GM23338 (cell line): ENCODE results near the gene ICAM2.

Source experiments
- EZH2 ChIP-seq: fragments of 200-600 bp; sonication (generic); IDR thresholded peaks from one replicate; pipeline ENCODE4 v1.8.0; 2017; ENCODE audit warnings: antibody characterized with exemption, mild to moderate bottlenecking, low read depth; ENCODE audit not compliant: unreplicated experiment
- TF ChIP-seq, protein P1 (sequence below), 2 experiments: fragments of 200-600 bp in 1 of 2; sonication (generic) in 1 of 2; conservative IDR thresholded peaks; 2 replicates each; pipeline versions ENCODE4 v1.5.1 to v1.6.1; 2016 to 2017; ENCODE audit warnings: antibody characterized with exemption in 2 of 2, low read depth in 2 of 2, mild to moderate bottlenecking in 2 of 2, moderate library complexity in 1 of 2
- TF ChIP-seq, protein P2 (sequence below): IDR thresholded peaks from one replicate; pipeline ENCODE4 v1.6.1; 2018; ENCODE audit warnings: antibody characterized with exemption; ENCODE audit not compliant: unreplicated experiment

DNA sequence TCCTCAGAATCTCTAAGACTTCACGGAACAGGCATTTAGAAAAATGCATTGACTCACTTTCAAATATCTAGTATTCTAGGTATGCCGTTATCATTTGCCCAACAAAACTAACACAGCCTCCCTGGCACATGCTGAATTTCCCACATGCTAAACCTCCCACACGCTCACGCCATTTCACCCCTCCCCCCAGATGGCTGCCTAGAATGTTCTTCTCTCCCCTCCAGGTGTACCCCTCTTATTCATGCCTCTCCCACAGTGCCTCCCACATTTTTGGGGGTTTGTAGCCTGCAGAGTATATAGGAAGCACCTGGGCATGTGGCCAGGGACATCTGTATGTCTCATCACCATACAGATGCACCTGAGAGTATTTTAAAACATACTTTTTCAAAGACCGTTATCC lies 38.2 kb upstream of the ICAM2 start:
- no peak for TF ChIP-seq EZH2
- TF ChIP-seq, protein P1, sequence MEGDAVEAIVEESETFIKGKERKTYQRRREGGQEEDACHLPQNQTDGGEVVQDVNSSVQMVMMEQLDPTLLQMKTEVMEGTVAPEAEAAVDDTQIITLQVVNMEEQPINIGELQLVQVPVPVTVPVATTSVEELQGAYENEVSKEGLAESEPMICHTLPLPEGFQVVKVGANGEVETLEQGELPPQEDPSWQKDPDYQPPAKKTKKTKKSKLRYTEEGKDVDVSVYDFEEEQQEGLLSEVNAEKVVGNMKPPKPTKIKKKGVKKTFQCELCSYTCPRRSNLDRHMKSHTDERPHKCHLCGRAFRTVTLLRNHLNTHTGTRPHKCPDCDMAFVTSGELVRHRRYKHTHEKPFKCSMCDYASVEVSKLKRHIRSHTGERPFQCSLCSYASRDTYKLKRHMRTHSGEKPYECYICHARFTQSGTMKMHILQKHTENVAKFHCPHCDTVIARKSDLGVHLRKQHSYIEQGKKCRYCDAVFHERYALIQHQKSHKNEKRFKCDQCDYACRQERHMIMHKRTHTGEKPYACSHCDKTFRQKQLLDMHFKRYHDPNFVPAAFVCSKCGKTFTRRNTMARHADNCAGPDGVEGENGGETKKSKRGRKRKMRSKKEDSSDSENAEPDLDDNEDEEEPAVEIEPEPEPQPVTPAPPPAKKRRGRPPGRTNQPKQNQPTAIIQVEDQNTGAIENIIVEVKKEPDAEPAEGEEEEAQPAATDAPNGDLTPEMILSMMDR (conservative IDR thresholded peaks at IDR 0.05; ENCODE audit: low read depth in 2 of 2): no peak
- TF ChIP-seq, protein P2, sequence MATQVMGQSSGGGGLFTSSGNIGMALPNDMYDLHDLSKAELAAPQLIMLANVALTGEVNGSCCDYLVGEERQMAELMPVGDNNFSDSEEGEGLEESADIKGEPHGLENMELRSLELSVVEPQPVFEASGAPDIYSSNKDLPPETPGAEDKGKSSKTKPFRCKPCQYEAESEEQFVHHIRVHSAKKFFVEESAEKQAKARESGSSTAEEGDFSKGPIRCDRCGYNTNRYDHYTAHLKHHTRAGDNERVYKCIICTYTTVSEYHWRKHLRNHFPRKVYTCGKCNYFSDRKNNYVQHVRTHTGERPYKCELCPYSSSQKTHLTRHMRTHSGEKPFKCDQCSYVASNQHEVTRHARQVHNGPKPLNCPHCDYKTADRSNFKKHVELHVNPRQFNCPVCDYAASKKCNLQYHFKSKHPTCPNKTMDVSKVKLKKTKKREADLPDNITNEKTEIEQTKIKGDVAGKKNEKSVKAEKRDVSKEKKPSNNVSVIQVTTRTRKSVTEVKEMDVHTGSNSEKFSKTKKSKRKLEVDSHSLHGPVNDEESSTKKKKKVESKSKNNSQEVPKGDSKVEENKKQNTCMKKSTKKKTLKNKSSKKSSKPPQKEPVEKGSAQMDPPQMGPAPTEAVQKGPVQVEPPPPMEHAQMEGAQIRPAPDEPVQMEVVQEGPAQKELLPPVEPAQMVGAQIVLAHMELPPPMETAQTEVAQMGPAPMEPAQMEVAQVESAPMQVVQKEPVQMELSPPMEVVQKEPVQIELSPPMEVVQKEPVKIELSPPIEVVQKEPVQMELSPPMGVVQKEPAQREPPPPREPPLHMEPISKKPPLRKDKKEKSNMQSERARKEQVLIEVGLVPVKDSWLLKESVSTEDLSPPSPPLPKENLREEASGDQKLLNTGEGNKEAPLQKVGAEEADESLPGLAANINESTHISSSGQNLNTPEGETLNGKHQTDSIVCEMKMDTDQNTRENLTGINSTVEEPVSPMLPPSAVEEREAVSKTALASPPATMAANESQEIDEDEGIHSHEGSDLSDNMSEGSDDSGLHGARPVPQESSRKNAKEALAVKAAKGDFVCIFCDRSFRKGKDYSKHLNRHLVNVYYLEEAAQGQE: no peak
